Endothelial cell of umbilical vein (primary cell): ENCODE measurements around the gene PPFIBP1. TPM values are rescaled to one million over a fixed set of nuclear protein-coding genes. Genes with fewer than 3 reads are reported as not detected.

Experiments
- BruUV-seq: library from RNA; stranded (reverse); fragments of 400-500 nt; replicated peaks from 2 replicates; lab custom pipeline; 2021; lab: Mats Ljungman, UMichigan
- CTCF ChIA-PET: fragments of 300-600, 350-600 bp; sonication (Branson Sonifier 250); formaldehyde crosslinking; loops from one replicate; lab custom pipeline; 2021; ENCODE audit warnings: antibody characterized with exemption, inconsistent platforms; lab: Charles Lee
- POLR2A ChIA-PET: fragments of 300-600, 350-600 bp; sonication (Branson Sonifier 250); formaldehyde crosslinking; loops from one replicate; lab custom pipeline; 2021; ENCODE audit warnings: antibody characterized with exemption, inconsistent platforms; lab: Charles Lee
- DNase-seq: peaks from one replicate; pipeline ENCODE4 v3.0.0-alpha.2; 2011; ENCODE audit warnings: low read depth, low spot score
- FAIRE-seq: peaks from 2 replicates; lab custom pipeline; 2011; peaks lifted over from hg19 to GRCh38; lab: Jason Lieb, UNC
- H2AFZ ChIP-seq: 2 replicates; pipeline ENCODE4 v1.6.0; 2012; ENCODE audit warnings: low read depth, low read length, control low read depth, inconsistent platforms
- H3K27ac ChIP-seq: 2 replicates; pipeline ENCODE4 v1.5.1; 2011; ENCODE audit warnings: low read depth, mild to moderate bottlenecking, control low read depth, low read length, moderate library complexity; ENCODE audit not compliant: insufficient read depth
- H3K27me3 ChIP-seq, 2 experiments: 2 replicates each; pipeline versions ENCODE4 v1.6.0 to v1.6.1; 2011; ENCODE audit warnings: low read length in 2 of 2, mixed read lengths in 1 of 2; ENCODE audit not compliant: control insufficient read depth in 2 of 2, insufficient read depth in 2 of 2
- H3K36me3 ChIP-seq, 2 experiments: 2 replicates in 1 of 2; 3 replicates in 1 of 2; pipeline ENCODE4 v1.5.1; 2011; ENCODE audit warnings: low read length in 2 of 2, mild to moderate bottlenecking in 1 of 2, moderate library complexity in 1 of 2; ENCODE audit not compliant: control insufficient read depth in 2 of 2, insufficient read depth in 2 of 2; ENCODE audit errors: extremely low read depth in 1 of 2
- H3K4me1 ChIP-seq: 3 replicates; pipeline ENCODE4 v1.5.1; 2011; ENCODE audit warnings: mild to moderate bottlenecking, low read length; ENCODE audit not compliant: control insufficient read depth, insufficient read depth; ENCODE audit errors: extremely low read depth
- H3K4me2 ChIP-seq: 2 replicates; pipeline ENCODE4 v1.6.1; 2011; ENCODE audit warnings: low read length, control low read depth, mixed read lengths; ENCODE audit not compliant: insufficient read depth
- H3K4me3 ChIP-seq, 3 experiments: fragments of 200-600 bp in 1 of 3; sonication (generic), shearing (Covaris generic) in 1 of 3; replicated peaks in 1 of 3; 2 replicates each; pipeline ENCODE4 v1.5.1; 2011 to 2016; ENCODE audit warnings: control low read depth in 3 of 3, low read length in 3 of 3, mild to moderate bottlenecking in 2 of 3, inconsistent platforms in 1 of 3, low read depth in 1 of 3, moderate library complexity in 1 of 3; ENCODE audit not compliant: insufficient read depth in 1 of 3
- H3K79me2 ChIP-seq: 2 replicates; pipeline ENCODE4 v1.6.0; 2012; ENCODE audit warnings: low read length, inconsistent platforms; ENCODE audit not compliant: control insufficient read depth, insufficient read depth
- H3K9ac ChIP-seq: replicated peaks from 2 replicates; pipeline ENCODE3; 2011; ENCODE audit warnings: low read length, control low read depth; ENCODE audit not compliant: insufficient read depth; ENCODE audit errors: extremely low read depth
- H3K9me1 ChIP-seq: replicated peaks from 3 replicates; pipeline ENCODE4 v1.6.0; 2011; ENCODE audit warnings: mild to moderate bottlenecking, low read length; ENCODE audit not compliant: control insufficient read depth, insufficient read depth; ENCODE audit errors: extremely low read depth
- H3K9me3 ChIP-seq: replicated peaks from 2 replicates; pipeline ENCODE4 v1.5.1; 2012; ENCODE audit warnings: low read length, inconsistent platforms; ENCODE audit not compliant: control insufficient read depth, insufficient read depth
- H4K20me1 ChIP-seq: replicated peaks from 2 replicates; pipeline ENCODE3; 2011; ENCODE audit warnings: mild to moderate bottlenecking, low read length; ENCODE audit not compliant: control insufficient read depth, insufficient read depth; ENCODE audit errors: extremely low read depth
- EZH2 ChIP-seq: IDR thresholded peaks from 2 replicates; pipeline ENCODE4 v1.6.1; 2012; ENCODE audit warnings: borderline replicate concordance, low read depth, mild to moderate bottlenecking, moderate library complexity, low read length, inconsistent platforms; ENCODE audit not compliant: severe bottlenecking
- FOS ChIP-seq: IDR thresholded peaks from 2 replicates; pipeline ENCODE4 v1.6.1; 2011; ENCODE audit warnings: mild to moderate bottlenecking, low read length, moderate library complexity, borderline replicate concordance; ENCODE audit not compliant: insufficient read depth
- GATA2 ChIP-seq: IDR thresholded peaks from 2 replicates; pipeline ENCODE4 v1.7.0; 2011; ENCODE audit warnings: low read depth, mild to moderate bottlenecking, moderate library complexity, mixed read lengths, low read length; ENCODE audit not compliant: insufficient read length, insufficient read depth
- JUN ChIP-seq: IDR thresholded peaks from 2 replicates; pipeline ENCODE4 v1.6.1; 2011; ENCODE audit warnings: borderline replicate concordance, low read depth; ENCODE audit not compliant: insufficient read length, insufficient read depth
- MYC ChIP-seq: IDR thresholded peaks from one replicate; pipeline ENCODE4 v1.6.1; 2011; ENCODE audit warnings: mild to moderate bottlenecking, low read depth, low read length
- POLR2A ChIP-seq: IDR thresholded peaks from 2 replicates; pipeline ENCODE4 v1.6.1; 2012; ENCODE audit warnings: low read depth, mild to moderate bottlenecking, control low read depth, low read length
- POLR2AphosphoS5 ChIP-seq: IDR thresholded peaks from 2 replicates; pipeline ENCODE4 v1.6.1; 2012; ENCODE audit warnings: low read depth, mild to moderate bottlenecking, control low read depth, low read length, moderate library complexity; ENCODE audit not compliant: insufficient read depth
- dilution Hi-C: fragments of 300-500 bp; cut with MboI; formaldehyde crosslinking; loops from one replicate; pipeline ENCODE4 v1.15.0; 2019; ENCODE audit warnings: low sequenced_read_pairs; ENCODE audit not compliant: extremely low pct_ligation_motif_present
- intact Hi-C: fragments of 100-400 bp; cut with micrococcal nuclease; formaldehyde crosslinking; loops from one replicate; pipeline ENCODE4 v1.10.0; 2022
- polyA plus RNA-seq, 4 experiments: library from polyadenylated mRNA; depleted of rRNA in 3 of 4; stranded (reverse) in 3 of 4; unstranded in 1 of 4; fragments of >200 nt; gene quantifications; 2 replicates each; pipeline versions ENCODE4 v1.2.1 to v1.2.3, GENCODE V29; 2011 to 2012; ENCODE audit warnings: missing spikeins in 1 of 4
- total RNA-seq: library from RNA; stranded (reverse); gene quantifications from 2 replicates; pipeline ENCODE4 v1.2.3, GENCODE V29; 2021
- TF ChIP-seq, protein P1 (sequence below), 2 donors: IDR thresholded peaks; 1 replicate in 1 of 2; 2 replicates in 1 of 2; pipeline ENCODE4 v1.5.1; 2011; ENCODE audit warnings: low read length in 2 of 2, mild to moderate bottlenecking in 2 of 2, moderate library complexity in 2 of 2, control low read depth in 1 of 2, inconsistent platforms in 1 of 2, low read depth in 1 of 2; ENCODE audit not compliant: insufficient read depth in 1 of 2; ENCODE audit errors: extremely low read depth in 1 of 2
- TF ChIP-seq, protein P2 (sequence below): IDR thresholded peaks from 2 replicates; pipeline ENCODE4 v1.6.1; 2011; ENCODE audit not compliant: insufficient read depth, insufficient read length

PPFIBP1 gene
- total and polyA plus RNA-seq, 2 donors (not counting 3 experiments of a cell fraction or from before 2014, with no cell fraction given), result 45.5 to 154 TPM

DNA sequence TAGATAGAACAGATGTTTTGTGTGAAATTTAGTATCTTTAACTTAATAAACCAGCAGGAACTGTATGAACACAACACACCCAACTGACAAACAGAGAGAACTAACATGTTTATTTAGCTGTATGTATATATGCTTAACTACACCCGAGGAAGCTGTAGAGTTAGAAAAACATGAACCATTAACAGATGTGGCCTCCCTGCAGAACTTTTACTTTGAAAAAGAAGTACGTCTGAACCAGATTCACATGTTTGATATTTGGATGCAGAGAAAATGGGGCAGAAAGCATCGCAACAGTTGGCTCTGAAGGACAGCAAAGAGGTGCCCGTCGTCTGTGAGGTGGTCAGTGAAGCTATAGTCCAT is 172.3 kb downstream of the PPFIBP1 start, which contains the start of gene REP15:
TSS of gene REP15 (plus strand) at position 155 of the 360 bp plus-strand sequence. CDS start at position 271, 116 bp downstream.
- H3K4me3 ChIP-seq, result no peak within 1 kb of the TSS
- ChIA-PET POLR2A (no interaction called here), CTCF (interaction anchor here (1.6 to 3.2 kb wide), 2 partner anchors 10 to 11 kb away, joined by 5 to 6 read pairs; no protein-coding TSS in a partner anchor)
- H3K79me2 ChIP-seq, result no peaks in the 10 kb centered on the region
- H3K27me3 ChIP-seq, result no peaks in the 10 kb centered on the region
- no peak for DNase-seq
- H3K9me1 ChIP-seq, result no peaks in the 10 kb centered on the region
- H3K9ac ChIP-seq, result no peak within 1 kb of the TSS
- no peaks in the 10 kb centered on the region for H4K20me1 ChIP-seq
- intact Hi-C loops (no loop called here), dilution Hi-C loops (no loop called here)
- no peaks in the 10 kb centered on the region for H3K4me1 ChIP-seq
- H2AFZ ChIP-seq, result no peak within 1 kb of the TSS
- H3K27ac ChIP-seq, result no peak within 1 kb of the TSS
- no peak within 1 kb of the TSS for H3K4me2 ChIP-seq
- peaks cover 18 to 21% of the 10 kb centered on the region in 2 experiments for H3K36me3 ChIP-seq
- FAIRE-seq, result no peak
- no peak for TF ChIP-seq EZH2
- TF ChIP-seq, protein P1, sequence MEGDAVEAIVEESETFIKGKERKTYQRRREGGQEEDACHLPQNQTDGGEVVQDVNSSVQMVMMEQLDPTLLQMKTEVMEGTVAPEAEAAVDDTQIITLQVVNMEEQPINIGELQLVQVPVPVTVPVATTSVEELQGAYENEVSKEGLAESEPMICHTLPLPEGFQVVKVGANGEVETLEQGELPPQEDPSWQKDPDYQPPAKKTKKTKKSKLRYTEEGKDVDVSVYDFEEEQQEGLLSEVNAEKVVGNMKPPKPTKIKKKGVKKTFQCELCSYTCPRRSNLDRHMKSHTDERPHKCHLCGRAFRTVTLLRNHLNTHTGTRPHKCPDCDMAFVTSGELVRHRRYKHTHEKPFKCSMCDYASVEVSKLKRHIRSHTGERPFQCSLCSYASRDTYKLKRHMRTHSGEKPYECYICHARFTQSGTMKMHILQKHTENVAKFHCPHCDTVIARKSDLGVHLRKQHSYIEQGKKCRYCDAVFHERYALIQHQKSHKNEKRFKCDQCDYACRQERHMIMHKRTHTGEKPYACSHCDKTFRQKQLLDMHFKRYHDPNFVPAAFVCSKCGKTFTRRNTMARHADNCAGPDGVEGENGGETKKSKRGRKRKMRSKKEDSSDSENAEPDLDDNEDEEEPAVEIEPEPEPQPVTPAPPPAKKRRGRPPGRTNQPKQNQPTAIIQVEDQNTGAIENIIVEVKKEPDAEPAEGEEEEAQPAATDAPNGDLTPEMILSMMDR (IDR thresholded peaks at IDR 0.05; ENCODE audit: extremely low read depth in 1 of 2, insufficient read depth in 1 of 2, low read depth in 1 of 2, low read length in 2 of 2), result no peak
- no peak for TF ChIP-seq FOS
- no peak for TF ChIP-seq MYC
- TF ChIP-seq JUN, result no peak
- no peak for TF ChIP-seq POLR2AphosphoS5
- TF ChIP-seq, protein P2, sequence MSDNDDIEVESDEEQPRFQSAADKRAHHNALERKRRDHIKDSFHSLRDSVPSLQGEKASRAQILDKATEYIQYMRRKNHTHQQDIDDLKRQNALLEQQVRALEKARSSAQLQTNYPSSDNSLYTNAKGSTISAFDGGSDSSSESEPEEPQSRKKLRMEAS, result no peak
- no peak for TF ChIP-seq POLR2A
- no peak for TF ChIP-seq GATA2
- BruUV-seq, result no TSS peak
- no peaks in the 10 kb centered on the region for H3K9me3 ChIP-seq
